GM12878 (cell line): ENCODE results near the gene LINC00632. TPM values are rescaled to one million over a fixed set of nuclear protein-coding genes. Genes with fewer than 3 reads are reported as not detected.

Experiments
- ATAC-seq: fragments of 200-7000 bp; cut with Tn5 transposase; 3 replicates; pipeline ENCODE4 v1.9.1; 2020; ENCODE audit warnings: mild to moderate bottlenecking, moderate library complexity
- BruUV-seq: library from RNA; stranded (reverse); fragments of 400-500 nt; replicated peaks from 2 replicates; lab custom pipeline; 2021; lab: Mats Ljungman, UMichigan
- CTCF ChIA-PET: fragments of 300-600 bp; sonication (Branson Sonifier 250); formaldehyde crosslinking; extraction: SDS; loops from one replicate; lab custom pipeline; 2021; ENCODE audit warnings: inconsistent platforms; lab: Yijun Ruan, JAX
- POLR2A ChIA-PET: fragments of 350-600 bp; formaldehyde crosslinking; extraction: SDS; loops from one replicate; lab custom pipeline; 2021; ENCODE audit warnings: inconsistent platforms; lab: Charles Lee
- RAD21 ChIA-PET: fragments of 300-600 bp; sonication (Branson Sonifier 250); formaldehyde crosslinking; loops from one replicate; lab custom pipeline; 2023; ENCODE audit warnings: antibody characterized with exemption; ENCODE audit not compliant: unreplicated experiment; lab: Charles Lee
- SMC1A ChIA-PET: fragments of 300-600 bp; sonication (Branson Sonifier 250); formaldehyde crosslinking; loops from one replicate; lab custom pipeline; 2023; ENCODE audit not compliant: unreplicated experiment, uncharacterized antibody; lab: Charles Lee
- DNase-seq: peaks from one replicate; pipeline ENCODE4 v3.0.0-alpha.2; 2011; ENCODE audit warnings: low read depth, low spot score
- FAIRE-seq: peaks from 3 replicates; lab custom pipeline; 2011; peaks lifted over from hg19 to GRCh38; lab: Jason Lieb, UNC
- H2AFZ ChIP-seq: 2 replicates; pipeline ENCODE4 v1.6.0; 2011; ENCODE audit warnings: low read depth, low read length, control low read depth; ENCODE audit not compliant: control insufficient read depth
- H3K27ac ChIP-seq: 2 replicates; pipeline ENCODE4 v1.5.1; 2011; ENCODE audit warnings: control low read depth; ENCODE audit not compliant: control insufficient read depth, insufficient read depth
- H3K27me3 ChIP-seq, 2 experiments: replicated peaks in 1 of 2; 2 replicates each; pipeline versions ENCODE4 v1.6.0 to v1.6.1; 2011; ENCODE audit warnings: low read length in 1 of 2; ENCODE audit not compliant: control insufficient read depth in 2 of 2, insufficient read depth in 2 of 2
- H3K36me3 ChIP-seq, 2 experiments: 2 replicates each; pipeline ENCODE4 v1.5.1; 2011; ENCODE audit warnings: low read length in 1 of 2; ENCODE audit not compliant: control insufficient read depth in 2 of 2, insufficient read depth in 2 of 2
- H3K4me1 ChIP-seq: 2 replicates; pipeline ENCODE4 v1.6.1; 2011; ENCODE audit warnings: mild to moderate bottlenecking, low read length, moderate library complexity, mixed read lengths; ENCODE audit not compliant: control insufficient read depth, insufficient read depth
- H3K4me2 ChIP-seq: 2 replicates; pipeline ENCODE4 v1.6.0; 2011; ENCODE audit warnings: control low read depth; ENCODE audit not compliant: control insufficient read depth, insufficient read depth
- H3K4me3 ChIP-seq: fragments of 200-600 bp; sonication (generic); 2 replicates; pipeline ENCODE4 v1.5.1; 2016
- H3K79me2 ChIP-seq: 2 replicates; pipeline ENCODE4 v1.6.0; 2011; ENCODE audit warnings: low read length; ENCODE audit not compliant: control insufficient read depth, insufficient read depth
- H3K9ac ChIP-seq: 2 replicates; pipeline ENCODE4 v1.8.0; 2011; ENCODE audit warnings: low read length, control low read depth, mixed read lengths; ENCODE audit not compliant: control insufficient read depth, insufficient read depth
- H3K9me3 ChIP-seq: replicated peaks from 3 replicates; pipeline ENCODE4 v1.5.1; 2011; ENCODE audit warnings: mild to moderate bottlenecking, low read length; ENCODE audit not compliant: control insufficient read depth, insufficient read depth
- H4K20me1 ChIP-seq: 2 replicates; pipeline ENCODE4 v1.6.0; 2011; ENCODE audit not compliant: control insufficient read depth, insufficient read depth
- IKZF2 ChIP-seq, 2 experiments: fragments of 450-650 bp; IDR thresholded peaks; 2 replicates each; pipeline ENCODE4 v1.6.1; 2017; ENCODE audit warnings: mild to moderate bottlenecking in 2 of 2, moderate library complexity in 2 of 2
- PAX8 ChIP-seq: fragments of 450-650 bp; IDR thresholded peaks from 2 replicates; pipeline ENCODE4 v1.6.1; 2017; ENCODE audit warnings: mild to moderate bottlenecking, moderate library complexity
- PML ChIP-seq: IDR thresholded peaks from 2 replicates; pipeline ENCODE4 v1.6.1; 2012; ENCODE audit warnings: low read length, inconsistent platforms
- RAD21 ChIP-seq: IDR thresholded peaks from 2 replicates; pipeline ENCODE4 v1.6.1; 2011; ENCODE audit warnings: mild to moderate bottlenecking, low read depth, low read length, moderate library complexity; ENCODE audit not compliant: insufficient read depth
- RBBP5 ChIP-seq: fragments of 200-600 bp; sonication (generic); conservative IDR thresholded peaks from 2 replicates; pipeline ENCODE4 v1.6.1; 2016
- SMC3 ChIP-seq: IDR thresholded peaks from 2 replicates; pipeline ENCODE4 v1.6.1; 2011; ENCODE audit warnings: low read length, improper control_type of control experiment, borderline replicate concordance
- WGBS: methylation state at CpG from one replicate; pipeline ENCODE4 v1.1.6; 2016; ENCODE audit warnings: low lambda C conversion rate; ENCODE audit not compliant: insufficient replicate concordance, insufficient coverage; ENCODE audit errors: missing lambda C conversion rate; 5-methylcytosine and 5-hydroxymethylcytosine counted together
- in situ Hi-C: fragments of 300-500 bp; cut with MboI; formaldehyde crosslinking; loops from 9 replicates; pipeline ENCODE4 v1.14.3; 2018; ENCODE audit warnings: mixed read lengths
- intact Hi-C: fragments of 100-400 bp; cut with micrococcal nuclease; formaldehyde crosslinking; loops from one replicate; pipeline ENCODE4 v1.14.2; 2022; ENCODE audit not compliant: unreplicated experiment
- polyA plus RNA-seq, 11 experiments: library from polyadenylated mRNA; depleted of rRNA in 4 of 11; unstranded in 6 of 11; stranded (reverse) in 5 of 11; fragments of >200 nt; fragmentation: Nextera tagmentation in 4 of 11; fragmentation: Illumina TruSeq in 1 of 11; extraction: Ambion mirVana in 4 of 11; extraction: Trizol in 1 of 11; gene quantifications; 1 replicate in 1 of 11; 2 replicates in 10 of 11; pipeline versions ENCODE4 v1.2.1 to v1.2.3, GENCODE V29; 2011 to 2016; ENCODE audit warnings: inconsistent platforms in 2 of 11, missing spikeins in 2 of 11, low read depth in 1 of 11
- total RNA-seq, 4 experiments: library from RNA; depleted of rRNA in 3 of 4; stranded (reverse); fragments of >200 nt in 3 of 4; fragmentation: Illumina TruSeq in 1 of 4; extraction: Trizol in 1 of 4; gene quantifications; 2 replicates each; pipeline versions ENCODE4 v1.2.1 to v1.2.3, GENCODE V29; 2013 to 2021
- TF ChIP-seq, protein P1 (sequence below), 3 experiments: IDR thresholded peaks in 2 of 3; conservative IDR thresholded peaks in 1 of 3; 2 replicates each; pipeline ENCODE4 v1.5.1; 2011; ENCODE audit warnings: low read depth in 3 of 3, low read length in 3 of 3, mild to moderate bottlenecking in 3 of 3, control low read depth in 2 of 3, moderate library complexity in 2 of 3, inconsistent platforms in 1 of 3, mixed read lengths in 1 of 3; ENCODE audit not compliant: control insufficient read depth in 2 of 3, insufficient read depth in 1 of 3; ENCODE audit errors: extremely low read depth in 1 of 3

LINC00632 gene
- total and polyA plus RNA-seq, 10 of the 15 experiments (the other 5 are each of a cell fraction or from before 2014, with no cell fraction given): 0.26 to 0.50 TPM; not detected in 8

DNA sequence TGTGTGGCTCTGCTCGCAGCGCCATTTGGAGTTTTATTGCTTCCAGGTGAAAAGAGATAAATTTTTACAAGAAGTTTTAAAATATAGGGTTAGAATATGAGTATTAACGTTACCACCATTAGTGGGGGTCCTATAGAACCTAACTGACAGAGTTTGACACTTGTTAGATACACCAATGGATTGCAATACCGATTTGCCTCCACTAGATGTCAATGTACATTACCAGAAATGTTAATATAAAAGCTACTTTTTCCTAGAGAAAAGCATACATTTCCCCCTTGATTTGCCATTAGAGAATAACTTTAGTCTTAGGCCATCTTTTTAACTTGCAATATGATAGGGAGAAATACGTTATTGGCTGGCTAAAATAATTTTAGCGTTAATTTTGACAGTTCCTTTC, 108.4 kb downstream of the LINC00632 start:
- no TSS peak for BruUV-seq
- no peak overlapping the region for H3K9ac ChIP-seq
- H3K4me2 ChIP-seq: no peak overlapping the region
- no peaks in the 10 kb centered on the region for H3K27me3 ChIP-seq
- no peaks in the 10 kb centered on the region for H3K4me1 ChIP-seq
- SMC1A ChIA-PET: interaction anchor here (1.3 kb wide), 1 partner anchor 461 kb away, joined by 6 read pairs; no protein-coding TSS in a partner anchor
- FAIRE-seq: peak; percentile 78
- no peaks in the 10 kb centered on the region for H4K20me1 ChIP-seq
- H3K4me3 ChIP-seq: no peak overlapping the region
- no peak overlapping the region for H2AFZ ChIP-seq
- RAD21 ChIA-PET: no interaction called here
- ATAC-seq: peak; percentile 56; the same call in 2 of the 3 replicates
- H3K9me3 ChIP-seq: no peaks in the 10 kb centered on the region
- TF ChIP-seq PML (no peak), RAD21 (peak; percentile 38; the same call in 1 of the 2 replicates), PAX8 (no peak), SMC3 (no peak; the same call in 1 of the 2 replicates), IKZF2 (IDR thresholded peaks at IDR 0.05) (no peak), RBBP5 (no peak)
- TF ChIP-seq, protein P1, sequence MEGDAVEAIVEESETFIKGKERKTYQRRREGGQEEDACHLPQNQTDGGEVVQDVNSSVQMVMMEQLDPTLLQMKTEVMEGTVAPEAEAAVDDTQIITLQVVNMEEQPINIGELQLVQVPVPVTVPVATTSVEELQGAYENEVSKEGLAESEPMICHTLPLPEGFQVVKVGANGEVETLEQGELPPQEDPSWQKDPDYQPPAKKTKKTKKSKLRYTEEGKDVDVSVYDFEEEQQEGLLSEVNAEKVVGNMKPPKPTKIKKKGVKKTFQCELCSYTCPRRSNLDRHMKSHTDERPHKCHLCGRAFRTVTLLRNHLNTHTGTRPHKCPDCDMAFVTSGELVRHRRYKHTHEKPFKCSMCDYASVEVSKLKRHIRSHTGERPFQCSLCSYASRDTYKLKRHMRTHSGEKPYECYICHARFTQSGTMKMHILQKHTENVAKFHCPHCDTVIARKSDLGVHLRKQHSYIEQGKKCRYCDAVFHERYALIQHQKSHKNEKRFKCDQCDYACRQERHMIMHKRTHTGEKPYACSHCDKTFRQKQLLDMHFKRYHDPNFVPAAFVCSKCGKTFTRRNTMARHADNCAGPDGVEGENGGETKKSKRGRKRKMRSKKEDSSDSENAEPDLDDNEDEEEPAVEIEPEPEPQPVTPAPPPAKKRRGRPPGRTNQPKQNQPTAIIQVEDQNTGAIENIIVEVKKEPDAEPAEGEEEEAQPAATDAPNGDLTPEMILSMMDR (IDR thresholded peaks at IDR 0.05 in 2 of 3, conservative IDR thresholded peaks at IDR 0.05 in 1 of 3; ENCODE audit: control insufficient read depth in 2 of 3, extremely low read depth in 1 of 3, insufficient read depth in 1 of 3, low read depth in 3 of 3, low read length in 3 of 3): peak; percentile 46 to 54 (median 53)
- no peaks in the 10 kb centered on the region for H3K36me3 ChIP-seq
- CTCF ChIA-PET: interaction anchor here (0.9 to 2.9 kb wide), 2 partner anchors 56 to 460 kb away, joined by 3 to 10 read pairs; no protein-coding TSS in a partner anchor
- H3K27ac ChIP-seq: no peak overlapping the region
- POLR2A ChIA-PET: no interaction called here
- DNase-seq: no peak
- no peaks in the 10 kb centered on the region for H3K79me2 ChIP-seq
- 34% methylated on average over 6 of the region's 6 CpGs for WGBS
- intact Hi-C loops (no loop called here), in situ Hi-C loops (no loop called here)
